Measurements from ENCODE around the gene RBM11. TPM values are rescaled to one million over a fixed set of nuclear protein-coding genes. Genes with fewer than 3 reads are reported as not detected.

The RBM11 gene
- total and polyA plus RNA-seq, 2 donors (not counting 3 experiments of a cell fraction or from before 2014, with no cell fraction given): not detected

GRCh38 chr21:14251336-14251735 lies 35.4 kb downstream of the RBM11 start:
- CTCF ChIA-PET: no interaction called here
- Histone ChIP-seq H2AFZ (ENCODE audit: low read depth, low read length) (no peak overlapping the region), H3K9ac (replicated peaks; ENCODE audit: extremely low read depth, insufficient read depth, low read length) (no peak overlapping the region)

DNA sequence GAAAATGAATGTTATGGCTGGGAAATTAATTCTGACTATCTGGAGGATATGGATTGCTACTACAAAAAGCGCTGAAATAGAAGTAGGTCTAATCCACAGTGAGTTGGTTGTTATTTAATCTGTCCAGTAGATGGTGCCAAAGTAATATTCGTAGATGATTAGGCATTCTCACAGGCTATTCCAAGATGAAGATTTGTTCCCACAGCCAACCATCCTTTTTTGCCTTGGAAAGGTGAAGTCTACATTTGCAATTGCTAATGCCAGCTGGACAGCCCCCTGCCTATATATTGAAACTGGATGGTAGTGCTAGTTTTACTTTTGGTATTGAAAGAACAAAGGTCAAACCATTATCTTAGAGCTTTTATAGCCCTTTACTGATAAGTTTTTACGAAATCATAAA lies 43.8 kb downstream of the RBM11 start:
- no peaks in the 10 kb centered on the region for H3K9me1 ChIP-seq (replicated peaks; ENCODE audit: control insufficient read depth, extremely low read depth, insufficient read depth, low read length)
- no peak overlapping the region for H3K4me2 ChIP-seq (ENCODE audit: insufficient read depth, low read length)
- H3K79me2 ChIP-seq (ENCODE audit: control insufficient read depth, insufficient read depth, low read length): no peaks in the 10 kb centered on the region
- peak; percentile 82 for FAIRE-seq
- peak; percentile 56 for DNase-seq (ENCODE audit: low read depth, low spot score)
- CTCF ChIA-PET: interaction anchor here (1.4 to 1.9 kb wide), 2 partner anchors 16 to 514 kb away, joined by 5 to 7 read pairs; no protein-coding TSS in a partner anchor
- TF ChIP-seq MYC (IDR thresholded peaks at IDR 0.05; ENCODE audit: low read depth, low read length): no peak
- TF ChIP-seq, protein P1, sequence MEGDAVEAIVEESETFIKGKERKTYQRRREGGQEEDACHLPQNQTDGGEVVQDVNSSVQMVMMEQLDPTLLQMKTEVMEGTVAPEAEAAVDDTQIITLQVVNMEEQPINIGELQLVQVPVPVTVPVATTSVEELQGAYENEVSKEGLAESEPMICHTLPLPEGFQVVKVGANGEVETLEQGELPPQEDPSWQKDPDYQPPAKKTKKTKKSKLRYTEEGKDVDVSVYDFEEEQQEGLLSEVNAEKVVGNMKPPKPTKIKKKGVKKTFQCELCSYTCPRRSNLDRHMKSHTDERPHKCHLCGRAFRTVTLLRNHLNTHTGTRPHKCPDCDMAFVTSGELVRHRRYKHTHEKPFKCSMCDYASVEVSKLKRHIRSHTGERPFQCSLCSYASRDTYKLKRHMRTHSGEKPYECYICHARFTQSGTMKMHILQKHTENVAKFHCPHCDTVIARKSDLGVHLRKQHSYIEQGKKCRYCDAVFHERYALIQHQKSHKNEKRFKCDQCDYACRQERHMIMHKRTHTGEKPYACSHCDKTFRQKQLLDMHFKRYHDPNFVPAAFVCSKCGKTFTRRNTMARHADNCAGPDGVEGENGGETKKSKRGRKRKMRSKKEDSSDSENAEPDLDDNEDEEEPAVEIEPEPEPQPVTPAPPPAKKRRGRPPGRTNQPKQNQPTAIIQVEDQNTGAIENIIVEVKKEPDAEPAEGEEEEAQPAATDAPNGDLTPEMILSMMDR (IDR thresholded peaks at IDR 0.05; ENCODE audit: extremely low read depth in 1 of 2, insufficient read depth in 1 of 2, low read depth in 1 of 2, low read length in 2 of 2): peak; percentile 22 to 35
- H3K27ac ChIP-seq (ENCODE audit: insufficient read depth, low read depth, low read length): no peak overlapping the region
- intact Hi-C loops (cut with micrococcal nuclease) (loop anchor here (1.0 to 10.0 kb wide), 7 partner anchors 48 to 1335 kb away; partner anchors contain the start of gene HSPA13), dilution Hi-C loops (cut with MboI; ENCODE audit: extremely low pct_ligation_motif_present, low sequenced_read_pairs) (no loop called here)
- POLR2A ChIA-PET: no interaction called here
- no peak overlapping the region for H2AFZ ChIP-seq (ENCODE audit: low read depth, low read length)
- no peaks in the 10 kb centered on the region for H3K4me1 ChIP-seq (ENCODE audit: control insufficient read depth, extremely low read depth, insufficient read depth, low read length)
- no peak overlapping the region for H3K4me3 ChIP-seq (replicated peaks in 1 of 3; ENCODE audit: insufficient read depth in 1 of 3, low read depth in 1 of 3, low read length in 3 of 3)
- no peaks in the 10 kb centered on the region for H3K9me3 ChIP-seq (replicated peaks; ENCODE audit: control insufficient read depth, insufficient read depth, low read length)
- H3K36me3 ChIP-seq (ENCODE audit: control insufficient read depth in 2 of 2, extremely low read depth in 1 of 2, insufficient read depth in 2 of 2, low read length in 2 of 2): no peaks in the 10 kb centered on the region
- BruUV-seq (replicated peaks): no TSS peak
- no peaks in the 10 kb centered on the region for H4K20me1 ChIP-seq (replicated peaks; ENCODE audit: control insufficient read depth, extremely low read depth, insufficient read depth, low read length)
- H3K9ac ChIP-seq (replicated peaks; ENCODE audit: extremely low read depth, insufficient read depth, low read length): no peak overlapping the region
- no peaks in the 10 kb centered on the region for H3K27me3 ChIP-seq (ENCODE audit: control insufficient read depth in 2 of 2, insufficient read depth in 2 of 2, low read length in 2 of 2)

More at GRCh38 chr21:14251336-14251735, 35.4 kb downstream of the RBM11 start:
- DNase-seq (ENCODE audit: low read depth, low spot score) (no peak), FAIRE-seq (no peak)
- POLR2A ChIA-PET: no interaction called here
- Histone ChIP-seq H3K9me3 (replicated peaks; ENCODE audit: control insufficient read depth, insufficient read depth, low read length) (no peaks in the 10 kb centered on the region), H3K9me1 (replicated peaks; ENCODE audit: control insufficient read depth, extremely low read depth, insufficient read depth, low read length) (no peaks in the 10 kb centered on the region), H3K4me3 (replicated peaks in 1 of 3; ENCODE audit: insufficient read depth in 1 of 3, low read depth in 1 of 3, low read length in 3 of 3) (no peak overlapping the region), H3K27me3 (ENCODE audit: control insufficient read depth in 2 of 2, insufficient read depth in 2 of 2, low read length in 2 of 2) (no peaks in the 10 kb centered on the region), H3K36me3 (ENCODE audit: control insufficient read depth in 2 of 2, extremely low read depth in 1 of 2, insufficient read depth in 2 of 2, low read length in 2 of 2) (no peaks in the 10 kb centered on the region), H3K27ac (ENCODE audit: insufficient read depth, low read depth, low read length) (no peak overlapping the region), H3K4me2 (ENCODE audit: insufficient read depth, low read length) (no peak overlapping the region), H3K4me1 (ENCODE audit: control insufficient read depth, extremely low read depth, insufficient read depth, low read length) (no peaks in the 10 kb centered on the region), H4K20me1 (replicated peaks; ENCODE audit: control insufficient read depth, extremely low read depth, insufficient read depth, low read length) (no peaks in the 10 kb centered on the region), H3K79me2 (ENCODE audit: control insufficient read depth, insufficient read depth, low read length) (no peaks in the 10 kb centered on the region)
- BruUV-seq (replicated peaks): no TSS peak
- dilution Hi-C loops (cut with MboI; ENCODE audit: extremely low pct_ligation_motif_present, low sequenced_read_pairs) (no loop called here), intact Hi-C loops (cut with micrococcal nuclease) (loop anchor here (10.0 kb wide), 1 partner anchor 1343 kb away; no protein-coding TSS in a partner anchor)
- TF ChIP-seq GATA2 (IDR thresholded peaks at IDR 0.05; ENCODE audit: insufficient read depth, insufficient read length, low read depth, low read length) (no peak), FOS (IDR thresholded peaks at IDR 0.05; ENCODE audit: borderline replicate concordance, insufficient read depth, low read length) (no peak)
